COLO668 (cell line): ENCODE results near the gene UBE2E3.
"Not testable (repeated sequence)": the region's sequence is repeated elsewhere in the genome, so short reads cannot be mapped to it uniquely, and the experiment has no call there.

Source experiments
- DNase-seq: peaks from one replicate; lab custom pipeline; 2025; ENCODE audit not compliant: unreplicated experiment; lab: John Stamatoyannopoulos, UW

Gene UBE2E3

DNA sequence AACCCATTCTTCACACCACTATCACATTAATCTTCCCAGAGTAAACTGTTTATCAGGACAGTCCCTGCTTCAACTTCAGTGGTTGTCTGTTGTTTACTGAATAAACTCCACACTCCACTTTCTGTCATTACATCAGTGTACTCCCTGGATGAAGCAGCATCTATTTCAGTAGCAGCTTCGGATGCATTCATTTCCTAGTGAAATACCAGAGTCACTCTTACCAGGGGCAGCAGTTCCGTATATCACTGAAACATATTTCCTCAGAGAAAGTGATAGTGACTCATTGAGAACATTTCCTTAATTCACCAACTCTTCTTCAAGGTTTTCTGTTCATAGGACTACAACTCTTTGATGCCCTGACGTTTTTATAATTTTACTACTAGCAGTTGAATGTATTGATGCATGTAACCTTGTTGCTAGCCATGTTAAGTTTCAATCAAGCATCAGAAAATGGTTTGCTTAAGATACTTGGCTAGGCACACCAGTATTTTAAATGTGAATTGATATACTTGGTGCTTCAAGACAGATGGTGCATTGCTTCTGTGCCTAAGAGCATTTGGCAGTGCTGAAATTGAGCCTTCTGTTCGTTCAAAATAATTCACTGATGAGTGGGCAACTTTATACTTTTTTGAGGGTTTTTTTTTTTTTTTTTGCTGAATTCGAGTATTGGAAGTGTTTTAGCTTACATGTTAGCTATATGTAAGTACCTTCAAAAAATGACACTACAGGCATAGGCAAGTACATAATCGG is 92.3 kb downstream of the UBE2E3 start:
- no peak for DNase-seq

DNA sequence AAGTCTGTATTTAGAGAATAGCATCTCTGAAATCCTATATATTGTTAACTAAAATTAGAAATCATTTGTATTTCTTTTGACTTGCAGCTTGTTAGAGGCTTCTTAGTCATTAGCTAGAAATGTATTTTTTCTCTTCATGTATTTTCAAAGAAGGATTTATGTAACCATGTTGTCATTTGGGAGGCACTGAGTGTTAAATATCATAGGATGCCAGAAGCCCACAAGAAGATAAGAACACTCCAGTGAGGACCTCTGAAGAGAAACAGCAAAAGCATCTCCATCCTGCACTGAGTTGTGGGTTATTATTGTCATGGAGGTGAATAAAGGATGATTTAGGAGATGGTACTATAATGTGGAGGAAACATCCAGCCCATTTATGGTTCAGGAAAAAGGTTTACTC is 93.5 kb downstream of the UBE2E3 start:
- DNase-seq, result no peak

DNA sequence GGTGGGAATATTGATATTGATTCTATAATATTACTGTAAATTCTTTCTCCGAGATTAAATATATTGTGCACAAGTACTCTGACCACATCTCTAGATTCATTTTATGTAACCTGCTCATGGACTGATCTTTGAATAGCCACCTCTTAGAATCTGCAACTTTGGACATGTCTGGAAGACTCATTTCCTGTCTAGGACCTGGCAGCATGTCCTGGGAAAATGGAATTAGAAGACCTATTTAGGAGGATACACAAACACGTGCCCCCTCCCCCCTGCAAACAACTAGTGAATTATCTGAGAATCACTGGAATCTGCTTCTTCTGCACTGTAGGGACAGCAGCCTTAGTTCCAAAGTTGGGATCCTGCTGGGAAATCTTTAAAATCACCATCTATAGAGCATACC is 94.1 kb downstream of the UBE2E3 start:
- DNase-seq, result no peak

DNA sequence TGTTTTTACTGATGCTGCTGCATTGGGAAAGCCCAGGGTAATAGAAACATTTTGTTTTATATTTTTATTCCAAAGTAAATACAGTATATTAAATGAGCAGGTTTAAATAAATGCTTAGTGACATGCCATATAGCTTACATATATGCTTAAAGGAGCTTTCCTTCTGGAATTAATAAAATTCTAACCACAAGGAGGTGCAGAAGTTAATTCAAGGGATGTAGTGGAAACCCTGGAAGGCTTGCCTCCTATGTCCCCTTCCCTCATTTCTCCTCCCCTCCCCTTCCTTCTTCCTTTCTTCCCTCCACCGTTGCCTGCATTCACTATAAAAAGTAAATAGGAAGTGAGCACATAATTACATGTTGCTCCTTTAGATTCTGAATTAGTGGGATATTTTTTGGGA is 96.3 kb downstream of the UBE2E3 start:
- DNase-seq, result no peak

DNA sequence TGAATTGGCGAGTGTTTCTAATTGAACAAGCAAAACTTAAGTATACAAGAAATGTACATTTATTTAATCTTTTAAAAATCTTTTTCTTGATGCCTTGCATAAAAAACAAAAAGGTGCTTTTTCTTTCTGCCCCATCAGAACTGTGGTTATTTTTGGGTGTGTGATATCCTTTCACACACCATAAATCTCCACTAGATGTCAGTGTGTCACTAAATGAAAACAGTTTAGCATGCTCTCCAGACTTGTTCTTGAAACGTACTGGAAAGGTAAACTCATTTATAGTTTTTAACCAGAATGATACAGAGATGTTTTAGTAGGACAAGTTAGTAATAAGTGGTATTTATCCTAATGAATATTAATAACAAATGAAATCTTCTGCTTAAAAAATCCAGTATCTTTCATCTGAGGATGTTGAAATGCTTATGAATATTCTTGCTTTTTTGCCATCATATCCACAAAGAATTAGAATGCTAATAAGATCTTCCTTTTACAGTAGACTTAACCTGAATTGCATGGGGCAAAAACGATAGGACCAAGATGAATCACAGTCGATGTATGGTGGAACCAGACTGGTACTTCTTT is 96.8 kb downstream of the UBE2E3 start:
- no peak for DNase-seq

DNA sequence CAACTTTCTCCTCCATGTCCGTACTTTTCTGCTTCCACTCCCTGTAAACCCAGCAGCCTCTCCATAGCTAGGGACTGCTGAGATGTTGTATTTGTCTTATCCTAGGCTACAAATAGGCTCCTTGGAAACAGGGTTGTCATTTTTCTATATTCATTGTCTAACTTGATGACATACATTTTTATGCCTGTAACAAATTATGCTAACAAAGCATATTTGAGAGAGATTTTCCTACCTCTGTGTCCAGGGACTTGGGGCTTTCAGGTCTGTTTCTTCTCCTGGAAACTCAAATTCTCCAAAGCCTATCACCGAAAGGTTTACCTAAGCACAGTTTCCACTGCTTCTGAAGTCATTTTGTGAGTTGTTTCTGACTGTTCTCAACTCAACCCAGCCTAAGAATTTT is 102.7 kb downstream of the UBE2E3 start:
- DNase-seq, result no peak

DNA sequence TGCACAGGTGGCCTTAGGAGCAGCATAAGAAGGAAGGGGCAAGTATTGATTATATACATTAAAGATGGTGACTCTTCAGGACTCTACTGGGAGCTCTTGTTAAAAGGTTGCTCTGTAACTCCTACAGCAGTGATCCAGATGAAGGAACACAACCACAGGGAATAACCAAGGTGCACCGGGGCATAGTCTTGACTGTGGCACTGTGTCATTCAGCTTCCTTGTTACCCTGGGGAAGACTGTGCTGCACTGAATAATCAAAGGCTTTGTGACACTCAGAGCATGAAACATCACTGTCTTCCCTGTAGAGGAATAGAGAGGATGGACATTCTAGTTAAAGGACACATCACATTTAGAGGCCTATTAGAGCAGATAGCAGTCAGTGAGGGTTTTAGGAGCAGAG is 105.3 kb downstream of the UBE2E3 start:
- no peak for DNase-seq

DNA sequence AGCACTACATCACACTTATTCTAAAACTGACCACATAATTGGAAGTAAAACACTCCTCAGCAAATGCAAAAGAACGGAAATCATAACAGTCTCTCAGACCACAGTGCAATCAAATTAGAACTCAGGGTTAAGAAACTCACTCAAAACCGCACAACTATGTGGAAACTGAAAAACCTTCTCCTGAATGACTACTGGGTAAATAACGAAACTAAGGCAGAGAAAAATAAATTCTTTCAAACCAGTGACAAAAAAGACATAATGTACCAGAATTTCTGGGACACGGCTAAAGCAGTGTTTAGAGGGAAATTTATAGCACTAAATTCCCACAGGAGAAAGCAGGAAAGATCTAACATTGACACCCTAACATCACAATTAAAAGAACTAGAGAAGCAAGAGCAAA is 111.5 kb downstream of the UBE2E3 start:
- not testable (repeated sequence) for DNase-seq

DNA sequence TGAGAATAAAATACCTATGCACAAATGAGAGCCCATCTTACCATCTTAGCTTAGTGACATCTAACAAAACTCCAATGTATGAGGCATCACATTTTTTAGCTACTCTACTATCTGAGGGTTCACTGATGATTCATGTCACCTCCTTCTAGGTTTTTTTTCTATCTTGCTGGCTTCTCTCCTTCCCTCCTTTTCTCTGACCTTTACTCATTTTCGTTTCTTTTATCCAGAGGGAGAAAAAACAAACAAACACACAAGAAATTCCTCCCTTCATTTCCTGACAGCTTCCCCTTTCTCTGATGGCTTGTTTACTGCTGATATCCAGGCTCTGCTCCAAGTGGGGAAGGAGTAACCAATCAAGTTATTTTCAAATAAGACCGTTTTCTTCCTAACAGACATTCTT is 115.1 kb downstream of the UBE2E3 start:
- DNase-seq, result no peak

DNA sequence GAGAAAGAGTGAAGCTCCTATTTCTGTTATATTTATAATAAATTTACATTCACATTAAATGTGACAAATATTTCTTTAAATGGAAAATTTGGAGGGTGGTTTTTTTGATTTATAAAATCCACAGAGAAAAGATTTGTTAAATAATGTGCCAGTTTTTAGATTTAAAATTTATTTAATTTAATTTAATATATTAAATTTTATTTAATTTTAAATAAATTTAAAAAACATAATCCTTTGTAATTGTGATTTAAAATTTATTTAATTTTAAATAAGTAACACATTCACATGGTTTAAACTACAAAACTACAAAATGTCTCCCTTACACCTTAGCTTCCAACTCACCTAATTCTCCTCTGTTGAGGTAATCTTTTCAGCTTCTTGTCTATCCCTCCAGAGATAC is 123.3 kb downstream of the UBE2E3 start:
- DNase-seq, result no peak

DNA sequence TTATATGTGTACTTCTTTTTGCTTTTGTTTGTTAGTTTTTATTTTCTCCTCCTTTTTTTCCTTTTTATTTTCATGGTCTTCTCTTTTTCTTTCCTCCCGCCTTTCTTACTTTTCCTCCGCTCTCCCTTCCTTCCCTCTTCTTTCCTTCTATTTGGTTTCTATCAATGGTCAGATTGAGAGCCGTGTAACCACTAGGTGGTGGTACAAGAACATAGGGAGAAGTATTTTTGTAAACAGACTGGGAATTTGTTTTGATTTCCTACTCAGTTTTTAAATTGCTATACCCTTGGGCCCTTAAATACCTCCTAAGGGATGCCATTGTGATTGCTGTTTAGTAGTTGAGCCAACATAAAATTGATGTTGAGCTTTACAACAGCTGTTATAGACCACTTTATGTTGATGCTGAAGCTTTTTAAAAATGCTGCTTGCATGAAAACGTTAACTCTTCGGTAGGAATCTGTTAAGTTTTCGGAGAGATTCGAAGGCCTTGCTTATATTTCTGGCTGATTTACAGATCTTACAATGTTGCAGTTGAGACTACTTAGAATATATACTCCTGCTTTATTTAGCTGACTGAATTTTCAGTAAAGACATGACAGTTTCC is 124.2 kb downstream of the UBE2E3 start:
- DNase-seq, result no peak

DNA sequence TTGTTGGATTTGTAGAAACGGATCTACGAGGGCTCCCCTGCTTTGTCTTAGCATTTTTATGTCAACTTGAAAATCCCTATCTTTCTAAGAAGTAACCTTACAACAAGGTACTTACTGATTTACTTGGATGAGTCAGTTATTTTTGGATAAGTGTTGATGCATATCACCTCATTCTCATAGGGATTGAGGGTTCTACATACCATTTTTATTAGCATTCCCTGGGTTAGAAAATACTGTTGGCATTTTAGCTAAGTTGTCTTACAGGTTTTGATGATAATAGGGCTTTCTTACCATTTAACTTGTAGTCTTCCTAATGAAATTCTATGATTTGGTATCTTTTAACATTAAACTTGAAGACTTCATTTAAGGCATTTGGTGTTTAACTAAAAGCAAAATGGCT is 125.2 kb downstream of the UBE2E3 start:
- no peak for DNase-seq

DNA sequence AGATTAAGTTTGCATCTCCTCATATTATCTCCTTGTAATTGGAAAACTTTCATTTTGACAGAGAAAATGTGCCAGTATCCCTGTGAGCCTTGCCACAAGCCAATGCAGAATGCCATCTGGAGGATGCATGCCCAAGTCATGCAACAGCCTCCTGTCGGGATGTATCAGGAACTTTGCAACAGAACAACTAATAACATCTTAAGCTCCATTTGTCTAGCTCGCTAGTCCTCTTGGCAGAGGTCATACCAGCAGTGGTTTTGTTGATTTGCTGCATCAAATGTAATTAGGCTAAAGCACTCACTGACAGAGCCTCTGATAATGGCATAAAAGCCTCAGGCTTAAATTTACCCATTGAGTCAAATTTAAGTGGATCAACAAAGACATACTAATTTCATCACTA is 125.8 kb downstream of the UBE2E3 start:
- no peak for DNase-seq

DNA sequence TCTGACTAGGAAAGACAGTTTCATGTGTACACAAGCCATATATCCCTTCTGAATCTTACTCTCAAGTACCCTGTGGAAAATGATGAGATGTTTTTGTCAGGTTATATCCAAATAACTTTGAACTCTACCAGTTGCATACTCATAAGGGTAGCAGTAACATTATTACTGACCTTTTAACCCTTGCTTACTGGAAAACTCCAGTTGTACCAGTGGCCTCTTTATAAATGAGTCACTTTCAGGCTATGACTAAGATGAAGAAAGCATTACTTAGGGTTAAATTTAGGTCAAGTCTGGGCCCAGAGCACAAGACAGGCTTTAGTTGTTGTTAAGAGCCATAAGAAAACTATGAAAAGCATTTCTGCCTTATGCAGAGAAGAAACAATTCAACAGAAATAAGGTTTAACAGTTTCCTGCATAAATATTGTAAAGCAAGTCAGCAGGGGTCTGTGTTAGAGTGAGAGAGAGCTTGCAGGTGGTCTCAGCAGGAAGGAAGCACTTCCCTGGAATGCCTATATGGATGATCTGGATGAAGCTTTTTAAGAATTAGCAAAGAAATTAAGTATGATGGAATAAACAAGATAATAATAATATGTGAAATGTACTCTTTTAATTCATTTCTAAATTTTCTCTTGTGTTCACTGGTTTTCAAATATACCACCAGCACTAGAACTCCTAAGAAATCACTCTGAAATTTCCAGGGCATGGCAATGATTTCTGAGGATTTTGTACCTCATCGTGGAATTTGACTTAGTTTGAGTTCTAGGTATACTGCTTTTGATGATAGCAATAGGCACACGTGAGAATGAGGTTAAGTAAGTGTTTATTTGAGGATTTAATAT is 126.6 kb downstream of the UBE2E3 start:
- no peak for DNase-seq

DNA sequence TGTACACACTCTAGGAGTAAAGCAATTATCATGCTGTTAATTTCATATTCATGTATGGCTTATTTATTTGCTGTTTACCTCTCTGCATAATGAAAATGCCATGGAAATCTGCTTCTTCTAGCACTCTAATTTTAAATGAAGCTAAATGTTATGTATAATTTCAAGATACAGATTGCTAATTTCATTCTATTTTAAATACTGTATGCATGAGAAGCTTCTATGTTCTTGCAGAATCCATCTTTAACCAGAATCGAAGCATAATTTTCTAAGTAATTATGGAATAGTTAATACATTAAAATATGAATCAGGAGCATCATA is 127.2 kb downstream of the UBE2E3 start:
- no peak for DNase-seq

DNA sequence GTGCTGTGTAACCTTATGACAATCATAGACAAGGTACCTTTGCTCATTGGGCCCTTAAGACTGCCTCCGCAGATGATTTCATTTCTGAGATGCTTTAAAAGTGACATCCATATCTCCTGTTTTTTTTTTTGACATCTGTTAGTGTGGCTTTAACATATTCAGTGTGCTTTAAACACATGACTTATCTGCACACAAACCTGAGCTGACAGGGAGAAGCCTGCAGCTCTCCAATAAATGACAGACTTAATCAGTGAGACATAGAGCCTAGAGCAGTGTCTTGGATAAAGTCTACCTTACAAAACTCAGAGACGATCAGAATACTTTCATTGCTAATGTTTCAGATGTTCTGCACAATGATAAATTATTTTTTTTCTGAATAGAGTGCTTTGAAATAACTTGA is 130.7 kb downstream of the UBE2E3 start:
- no peak for DNase-seq

DNA sequence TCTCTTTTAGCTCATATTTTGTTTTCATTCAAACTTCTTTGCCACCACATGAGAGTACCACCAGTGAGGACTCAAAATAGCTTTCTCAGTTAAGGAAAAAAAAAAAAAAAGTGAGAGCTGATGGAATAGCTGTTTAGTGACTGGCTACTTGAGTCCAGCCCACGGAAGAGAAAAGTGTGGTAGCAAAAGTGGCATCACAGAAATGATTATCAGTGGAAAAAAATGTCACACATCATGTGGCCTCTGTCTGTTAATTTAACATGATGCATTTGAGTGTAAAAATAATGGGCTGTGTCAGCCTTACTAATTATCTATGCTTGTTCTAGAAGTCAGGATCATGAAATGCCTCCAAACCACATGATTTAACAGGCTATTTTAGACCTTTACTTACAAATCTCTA is 132.5 kb downstream of the UBE2E3 start:
- no peak for DNase-seq
